ENCODE measurements around the gene ZCCHC14.

GRCh38 chr16:87507351-87508069 lies 14.7 kb upstream of the ZCCHC14 start:
- no peak for TF ChIP-seq EZH2 (IDR thresholded peaks at IDR 0.05; ENCODE audit: insufficient read depth, poor library complexity, severe bottlenecking)
- TF ChIP-seq EZH2phosphoT487 (IDR thresholded peaks at IDR 0.05; ENCODE audit: insufficient read depth, low read depth) = no peak
